Fibroblast of skin of right quadriceps (primary cell): Measurements from ENCODE around the gene ARHGAP5.
A peak's percentile ranks its signal among the peaks of the same experiment; 100 is the strongest.
"Not testable (repeated sequence)": the region's sequence is repeated elsewhere in the genome, so short reads cannot be mapped to it uniquely, and the experiment has no call there.

ENCODE experiments used
- DNase-seq: peaks from one replicate; pipeline ENCODE4 v3.0.0-alpha.2; 2013

Gene ARHGAP5

GRCh38 chr14:32126899-32127730 lies 50.0 kb downstream of the ARHGAP5 start:
- not testable (repeated sequence) for DNase-seq

- DNase-seq = not testable (repeated sequence)
Observed at GRCh38 chr14:32127731-32128654, 50.9 kb downstream of the ARHGAP5 start.

- no peak for DNase-seq
Observed at GRCh38 chr14:32128703-32129102, 51.6 kb downstream of the ARHGAP5 start.

GRCh38 chr14:32129124-32129523 lies 52.0 kb downstream of the ARHGAP5 start:
- peak; percentile 55 for DNase-seq

- not testable (repeated sequence) for DNase-seq
Observed at GRCh38 chr14:32131689-32132088, 54.6 kb downstream of the ARHGAP5 start.

GRCh38 chr14:32134448-32135097 lies 57.5 kb downstream of the ARHGAP5 start:
- peak; percentile 91 for DNase-seq

- DNase-seq = no peak
Observed at GRCh38 chr14:32136027-32136825, 59.1 kb downstream of the ARHGAP5 start.

GRCh38 chr14:32137313-32137712 lies 60.2 kb downstream of the ARHGAP5 start:
- no peak for DNase-seq

GRCh38 chr14:32137892-32138291 lies 60.8 kb downstream of the ARHGAP5 start:
- DNase-seq = no peak

- DNase-seq = no peak
Observed at GRCh38 chr14:32142341-32142740, 65.2 kb downstream of the ARHGAP5 start.

GRCh38 chr14:32142754-32143437 lies 65.8 kb downstream of the ARHGAP5 start:
- DNase-seq = no peak

GRCh38 chr14:32150392-32150791 lies 73.3 kb downstream of the ARHGAP5 start:
- no peak for DNase-seq

- no peak for DNase-seq
Observed at GRCh38 chr14:32166029-32166428, 88.9 kb downstream of the ARHGAP5 start.

GRCh38 chr14:32166924-32167323 lies 89.8 kb downstream of the ARHGAP5 start:
- no peak for DNase-seq

GRCh38 chr14:32167907-32168306 lies 90.8 kb downstream of the ARHGAP5 start:
- no peak for DNase-seq

GRCh38 chr14:32169191-32169590 lies 92.1 kb downstream of the ARHGAP5 start:
- no peak for DNase-seq

GRCh38 chr14:32171469-32171868 lies 94.4 kb downstream of the ARHGAP5 start:
- DNase-seq = no peak

- DNase-seq = no peak
Observed at GRCh38 chr14:32183151-32184058, 106.3 kb downstream of the ARHGAP5 start.

- no peak for DNase-seq
Observed at GRCh38 chr14:32185097-32185496, 108.0 kb downstream of the ARHGAP5 start.

- DNase-seq = no peak
Observed at GRCh38 chr14:32186248-32186647, 109.1 kb downstream of the ARHGAP5 start.

- DNase-seq = no peak
Observed at GRCh38 chr14:32189811-32190210, 112.7 kb downstream of the ARHGAP5 start.
